SK-N-SH (cell line): ENCODE data around the gene BRAT1. TPM values are rescaled to one million over a fixed set of nuclear protein-coding genes. Genes with fewer than 3 reads are reported as not detected.

ENCODE experiments used
- CTCF ChIA-PET: fragments of 300-600, 350-600 bp; formaldehyde crosslinking; extraction: SDS; loops from one replicate; lab custom pipeline; 2021; lab: Yijun Ruan, JAX
- POLR2A ChIA-PET: fragments of 350-600 bp; sonication (Branson Sonifier 250); formaldehyde crosslinking; extraction: SDS; loops from one replicate; lab custom pipeline; 2020; ENCODE audit warnings: antibody characterized with exemption, inconsistent platforms; lab: Yijun Ruan, JAX
- DNase-seq: peaks from one replicate; pipeline ENCODE4 v3.0.0; 2012
- H2AFZ ChIP-seq: fragments of 200-600 bp; sonication (generic); 2 replicates; pipeline ENCODE4 v1.8.1; 2016; ENCODE audit warnings: antibody characterized with exemption, mild to moderate bottlenecking, low read depth
- H3F3A ChIP-seq: fragments of 200-600 bp; sonication (generic); replicated peaks from 2 replicates; pipeline ENCODE3; 2016; ENCODE audit warnings: antibody characterized with exemption, mild to moderate bottlenecking; ENCODE audit not compliant: insufficient read depth
- H3K27ac ChIP-seq, 2 experiments: fragments of 200-500 bp in 1 of 2; fragments of 200-600 bp in 1 of 2; sonication (Bioruptor generic) in 1 of 2; sonication (generic), shearing (Covaris generic) in 1 of 2; 2 replicates each; pipeline versions ENCODE4 v1.5.1 to v1.6.1; 2014 to 2016; ENCODE audit warnings: low read depth in 2 of 2, inconsistent platforms in 1 of 2, low read length in 1 of 2, mild to moderate bottlenecking in 1 of 2, mixed read lengths in 1 of 2
- H3K27me3 ChIP-seq: fragments of 200-600 bp; sonication (generic), shearing (Covaris generic); 2 replicates; pipeline ENCODE4 v1.6.1; 2016; ENCODE audit warnings: mixed run types; ENCODE audit not compliant: insufficient read depth
- H3K36me3 ChIP-seq, 2 experiments: fragments of 200-500 bp in 1 of 2; fragments of 200-600 bp in 1 of 2; sonication (Bioruptor generic) in 1 of 2; sonication (generic) in 1 of 2; replicated peaks in 1 of 2; 2 replicates each; pipeline versions ENCODE3 to v1.5.1; 2014 to 2016; ENCODE audit warnings: low read length in 1 of 2, mild to moderate bottlenecking in 1 of 2; ENCODE audit not compliant: insufficient read depth in 2 of 2, control insufficient read depth in 1 of 2
- H3K4me1 ChIP-seq, 2 experiments: fragments of 200-500 bp in 1 of 2; fragments of 200-600 bp in 1 of 2; sonication (Bioruptor generic) in 1 of 2; sonication (generic), shearing (Covaris generic) in 1 of 2; 2 replicates each; pipeline versions ENCODE4 v1.5.1 to v1.6.1; 2014 to 2016; ENCODE audit warnings: low read depth in 1 of 2, low read length in 1 of 2, mixed run types in 1 of 2; ENCODE audit not compliant: insufficient read depth in 2 of 2, control insufficient read depth in 1 of 2
- H3K4me2 ChIP-seq: fragments of 200-600 bp; sonication (generic), shearing (Covaris generic); 2 replicates; pipeline ENCODE4 v1.6.1; 2017; ENCODE audit warnings: mixed run types
- H3K4me3 ChIP-seq, 2 experiments: fragments of 200-500 bp in 1 of 2; fragments of 200-600 bp in 1 of 2; sonication (Bioruptor generic) in 1 of 2; sonication (generic), shearing (Covaris generic) in 1 of 2; 2 replicates each; pipeline versions ENCODE4 v1.5.1 to v1.8.1; 2014 to 2016; ENCODE audit warnings: low read depth in 2 of 2, inconsistent platforms in 1 of 2, low read length in 1 of 2, mild to moderate bottlenecking in 1 of 2, mixed read lengths in 1 of 2, moderate library complexity in 1 of 2
- H3K79me2 ChIP-seq: fragments of 200-600 bp; sonication (generic); 2 replicates; pipeline ENCODE4 v1.8.1; 2017; ENCODE audit warnings: mild to moderate bottlenecking; ENCODE audit not compliant: insufficient read depth
- H3K9ac ChIP-seq: fragments of 200-600 bp; sonication (generic); 2 replicates; pipeline ENCODE4 v1.6.1; 2017; ENCODE audit warnings: mixed run types
- H3K9me2 ChIP-seq: fragments of 200-600 bp; sonication (generic); 2 replicates; pipeline ENCODE4 v1.6.1; 2017; ENCODE audit warnings: mixed run types
- H3K9me3 ChIP-seq: fragments of 200-600 bp; sonication (generic); 2 replicates; pipeline ENCODE4 v1.6.1; 2017; ENCODE audit warnings: mixed run types, mild to moderate bottlenecking, moderate library complexity
- H4K20me1 ChIP-seq: fragments of 200-600 bp; sonication (generic); 2 replicates; pipeline ENCODE4 v1.6.1; 2017; ENCODE audit warnings: mild to moderate bottlenecking, mixed run types; ENCODE audit not compliant: insufficient read depth
- CHD2 ChIP-seq: fragments of 150-350 bp; IDR thresholded peaks from 2 replicates; pipeline ENCODE4 v1.6.1; 2018; ENCODE audit warnings: low read length; ENCODE audit not compliant: partially characterized antibody
- EP300 ChIP-seq, 2 experiments: IDR thresholded peaks; 2 replicates each; pipeline versions ENCODE4 v1.4.0 to v1.6.1; 2012; ENCODE audit warnings: borderline replicate concordance in 1 of 2, low read depth in 1 of 2, low read length in 1 of 2
- EZH2phosphoT487 ChIP-seq: fragments of 200-600 bp; sonication (generic); IDR thresholded peaks from 2 replicates; pipeline ENCODE4 v1.6.1; 2017; ENCODE audit warnings: low read depth, mixed run types, mild to moderate bottlenecking, antibody characterized with exemption, moderate library complexity, borderline replicate concordance
- FOXJ3 ChIP-seq: sonication (generic); formaldehyde crosslinking; IDR thresholded peaks from 2 replicates; pipeline ENCODE4 v1.5.1; 2020; ENCODE audit warnings: mild to moderate bottlenecking, missing genetic modification reagents
- GATA2 ChIP-seq: sonication (generic); formaldehyde crosslinking; IDR thresholded peaks from 2 replicates; pipeline ENCODE4 v1.5.0; 2020; ENCODE audit warnings: mild to moderate bottlenecking, missing genetic modification reagents
- IRF3 ChIP-seq: fragments of 150-350 bp; IDR thresholded peaks from 2 replicates; pipeline ENCODE4 v1.6.1; 2016; ENCODE audit warnings: mild to moderate bottlenecking, low read depth, low read length
- MAX ChIP-seq: IDR thresholded peaks from 2 replicates; pipeline ENCODE4 v1.4.0; 2012; ENCODE audit warnings: low read depth
- MEF2A ChIP-seq: IDR thresholded peaks from 2 replicates; pipeline ENCODE4 v1.4.0; 2012; ENCODE audit warnings: low read depth, borderline replicate concordance
- MXI1 ChIP-seq: IDR thresholded peaks from 2 replicates; pipeline ENCODE4 v1.6.1; 2012; ENCODE audit warnings: mild to moderate bottlenecking, low read depth, low read length, improper control_type of control experiment
- RAD21 ChIP-seq: IDR thresholded peaks from 2 replicates; pipeline ENCODE4 v1.6.1; 2012; ENCODE audit warnings: mild to moderate bottlenecking, low read length
- RCOR1 ChIP-seq: fragments of 150-350 bp; IDR thresholded peaks from 2 replicates; pipeline ENCODE4 v1.6.1; 2017; ENCODE audit warnings: antibody characterized with exemption, low read length
- RFX5 ChIP-seq: IDR thresholded peaks from 2 replicates; pipeline ENCODE4 v1.6.1; 2012; ENCODE audit warnings: mild to moderate bottlenecking, improper control_type of control experiment, low read length
- SMC3 ChIP-seq: IDR thresholded peaks from 2 replicates; pipeline ENCODE4 v1.6.1; 2012; ENCODE audit warnings: low read depth, low read length, improper control_type of control experiment
- WGBS: methylation state at CpG from one replicate; pipeline ENCODE4 v1.1.6; 2017; ENCODE audit warnings: low lambda C conversion rate; 5-methylcytosine and 5-hydroxymethylcytosine counted together
- polyA plus RNA-seq, 3 experiments: library from polyadenylated mRNA; depleted of rRNA; stranded (reverse); fragments of >200 nt; gene quantifications; 2 replicates each; pipeline ENCODE4 v1.2.3, GENCODE V29; 2012

Gene BRAT1
- polyA plus RNA-seq, 1 of the 3 experiments (the other 2 are of a cell fraction): 36.2 TPM

- CTCF ChIA-PET: interaction anchor here (0.6 to 1.5 kb wide), 2 partner anchors 16 to 102 kb away, joined by 3 read pairs; no protein-coding TSS in a partner anchor
- peak; percentile 99 for DNase-seq
- Histone ChIP-seq H3K9ac (no peak overlapping the region), H3K4me2 (no peak overlapping the region), H3F3A (peaks cover 6% of the 10 kb centered on the region), H3K27me3 (no peaks in the 10 kb centered on the region), H3K27ac (peak overlapping the region in 1 of 2 experiments; percentile 98; a peak in 2 of 4 replicates), H3K9me3 (no peaks in the 10 kb centered on the region), H3K4me3 (no peak overlapping the region), H3K4me1 (peaks cover 27 to 88% of the 10 kb centered on the region in 2 experiments; a peak in 3 of 4 replicates), H4K20me1 (no peaks in the 10 kb centered on the region), H3K9me2 (no peaks in the 10 kb centered on the region), H3K36me3 (no peaks in the 10 kb centered on the region), H3K79me2 (no peaks in the 10 kb centered on the region), H2AFZ (no peak overlapping the region)
- POLR2A ChIA-PET: interaction anchor here (0.6 kb wide), 1 partner anchor 514 kb away, joined by 7 read pairs; no protein-coding TSS in a partner anchor
- TF ChIP-seq RAD21 (peak; percentile 42), FOXJ3 (CRISPR knock-in tag) (peak; percentile 98), RCOR1 (peak; percentile 96), RFX5 (no peak), MXI1 (peak; percentile 91), IRF3 (peak; percentile 36; the same call in 1 of the 2 replicates), EZH2phosphoT487 (no peak), CHD2 (peak; percentile 94), SMC3 (no peak; the same call in 1 of the 2 replicates), EP300 (IDR thresholded peaks at IDR 0.05; ENCODE audit: borderline replicate concordance in 1 of 2, low read depth in 1 of 2, low read length in 1 of 2) (peak in 1 of 2 experiments; percentile 96; a peak in 2 of 4 replicates), MEF2A (no peak), GATA2 (CRISPR knock-in tag) (peak; percentile 85)
- 75% methylated on average over 6 of the region's 7 CpGs for WGBS
Observed at GRCh38 chr7:2513702-2514101, 41.6 kb downstream of the BRAT1 start.

DNA sequence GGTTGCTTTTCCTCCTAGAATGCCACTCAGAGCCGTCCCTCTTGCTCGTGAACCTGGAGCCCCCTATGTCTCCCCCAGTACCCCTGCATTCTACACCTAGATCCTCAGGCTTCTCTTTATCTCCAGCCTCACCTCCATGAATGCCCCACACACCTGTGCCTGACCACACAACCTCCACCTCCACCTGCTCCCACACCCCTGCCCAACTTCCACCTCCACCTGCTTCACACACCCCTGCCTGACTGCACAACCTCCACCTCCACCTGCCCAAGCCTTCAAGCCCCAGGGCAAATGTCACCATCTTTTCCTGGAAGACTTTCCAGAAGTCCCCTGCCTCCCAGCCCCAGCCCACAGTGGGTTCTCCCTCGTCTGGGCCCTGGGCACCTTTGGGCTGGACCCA, 42.6 kb downstream of the BRAT1 start:
- peak overlapping the region in 1 of 2 experiments; percentile 98; a peak in 2 of 4 replicates for H3K27ac ChIP-seq
- CTCF ChIA-PET: no interaction called here
- no peak overlapping the region for H3K9ac ChIP-seq
- H3K79me2 ChIP-seq: no peaks in the 10 kb centered on the region
- POLR2A ChIA-PET: no interaction called here
- no peak overlapping the region for H3K4me2 ChIP-seq
- no peak overlapping the region for H3K4me3 ChIP-seq
- no peaks in the 10 kb centered on the region for H3K9me3 ChIP-seq
- H3K36me3 ChIP-seq: no peaks in the 10 kb centered on the region
- WGBS: 90% methylated on average over 3 of the region's 3 CpGs
- no peak for DNase-seq
- H4K20me1 ChIP-seq: no peaks in the 10 kb centered on the region
- H2AFZ ChIP-seq: no peak overlapping the region
- peaks cover 23 to 85% of the 10 kb centered on the region in 2 experiments; a peak in 3 of 4 replicates for H3K4me1 ChIP-seq
- no peaks in the 10 kb centered on the region for H3K27me3 ChIP-seq
- no peak for TF ChIP-seq RAD21
- no peak for TF ChIP-seq MAX
- TF ChIP-seq IRF3: no peak
- no peak for TF ChIP-seq MXI1
- TF ChIP-seq, all 33 proteins: peak for 0
- no peaks in the 10 kb centered on the region for H3K9me2 ChIP-seq
- H3F3A ChIP-seq: peaks cover 9% of the 10 kb centered on the region
